Liver (tissue), 3 donors: ENCODE results near the gene IFI27L1.

Source experiments
- ATF3 ChIP-seq: IDR thresholded peaks from 2 replicates; pipeline ENCODE4 v1.6.1; 2016; ENCODE audit warnings: antibody characterized with exemption
- FOXA1 ChIP-seq: IDR thresholded peaks from 2 replicates; pipeline ENCODE4 v1.6.1; 2016; ENCODE audit warnings: antibody characterized with exemption
- JUND ChIP-seq, 2 donors: IDR thresholded peaks; 2 replicates each; pipeline ENCODE4 v1.6.1; 2016; ENCODE audit warnings: antibody characterized with exemption in 2 of 2
- REST ChIP-seq: IDR thresholded peaks from 2 replicates; pipeline ENCODE4 v1.6.1; 2016; ENCODE audit warnings: antibody characterized with exemption, mild to moderate bottlenecking
- RXRA ChIP-seq, 2 donors: IDR thresholded peaks; 2 replicates each; pipeline ENCODE4 v1.6.1; 2017 to 2018; ENCODE audit warnings: antibody characterized with exemption in 2 of 2, mild to moderate bottlenecking in 1 of 2
- SP1 ChIP-seq: IDR thresholded peaks from 2 replicates; pipeline ENCODE4 v1.6.1; 2018; ENCODE audit warnings: antibody characterized with exemption, mild to moderate bottlenecking
- YY1 ChIP-seq: IDR thresholded peaks from 2 replicates; pipeline ENCODE4 v1.6.1; 2016; ENCODE audit warnings: antibody characterized with exemption, mild to moderate bottlenecking
- TF ChIP-seq, protein P1 (sequence below): fragments of 150-350 bp; IDR thresholded peaks from 2 replicates; pipeline ENCODE4 v1.5.1; 2017; ENCODE audit warnings: improper control_type of control experiment, low read depth, low read length; ENCODE audit not compliant: missing input control
- TF ChIP-seq, protein P2 (sequence below): IDR thresholded peaks from 2 replicates; pipeline ENCODE4 v1.6.1; 2016; ENCODE audit warnings: antibody characterized with exemption
- donor health status: healthy.
- donor health status: healthy.

- TF ChIP-seq, protein P1, sequence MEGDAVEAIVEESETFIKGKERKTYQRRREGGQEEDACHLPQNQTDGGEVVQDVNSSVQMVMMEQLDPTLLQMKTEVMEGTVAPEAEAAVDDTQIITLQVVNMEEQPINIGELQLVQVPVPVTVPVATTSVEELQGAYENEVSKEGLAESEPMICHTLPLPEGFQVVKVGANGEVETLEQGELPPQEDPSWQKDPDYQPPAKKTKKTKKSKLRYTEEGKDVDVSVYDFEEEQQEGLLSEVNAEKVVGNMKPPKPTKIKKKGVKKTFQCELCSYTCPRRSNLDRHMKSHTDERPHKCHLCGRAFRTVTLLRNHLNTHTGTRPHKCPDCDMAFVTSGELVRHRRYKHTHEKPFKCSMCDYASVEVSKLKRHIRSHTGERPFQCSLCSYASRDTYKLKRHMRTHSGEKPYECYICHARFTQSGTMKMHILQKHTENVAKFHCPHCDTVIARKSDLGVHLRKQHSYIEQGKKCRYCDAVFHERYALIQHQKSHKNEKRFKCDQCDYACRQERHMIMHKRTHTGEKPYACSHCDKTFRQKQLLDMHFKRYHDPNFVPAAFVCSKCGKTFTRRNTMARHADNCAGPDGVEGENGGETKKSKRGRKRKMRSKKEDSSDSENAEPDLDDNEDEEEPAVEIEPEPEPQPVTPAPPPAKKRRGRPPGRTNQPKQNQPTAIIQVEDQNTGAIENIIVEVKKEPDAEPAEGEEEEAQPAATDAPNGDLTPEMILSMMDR, result no peak
- no peak for TF ChIP-seq SP1
- TF ChIP-seq ATF3, result no peak
- TF ChIP-seq, protein P2, sequence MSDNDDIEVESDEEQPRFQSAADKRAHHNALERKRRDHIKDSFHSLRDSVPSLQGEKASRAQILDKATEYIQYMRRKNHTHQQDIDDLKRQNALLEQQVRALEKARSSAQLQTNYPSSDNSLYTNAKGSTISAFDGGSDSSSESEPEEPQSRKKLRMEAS, result no peak
- no peak for TF ChIP-seq JUND (IDR thresholded peaks at IDR 0.05)
- TF ChIP-seq REST, result no peak
- no peak for TF ChIP-seq RXRA (IDR thresholded peaks at IDR 0.05)
- no peak for TF ChIP-seq YY1
- TF ChIP-seq FOXA1, result no peak
These were observed 6.6 kb upstream of the IFI27L1 start for GRCh38 chr14:94074534-94074933.
